NCI-H2171 (cell line): ENCODE measurements around the gene STAT3.
A peak's percentile ranks its signal among the peaks of the same experiment; 100 is the strongest.
"Not testable (repeated sequence)": the region's sequence is repeated elsewhere in the genome, so short reads cannot be mapped to it uniquely, and the experiment has no call there.

Experiments used
- DNase-seq: peaks from one replicate; lab custom pipeline; 2025; lab: John Stamatoyannopoulos, UW

STAT3 gene

GRCh38 chr17:42346481-42346880, 41.8 kb downstream of the STAT3 start:
- no peak for DNase-seq

- DNase-seq: peak; percentile 2
Measured at GRCh38 chr17:42345396-42346073, 42.7 kb downstream of the STAT3 start.

- no peak for DNase-seq
Measured at GRCh38 chr17:42342242-42343008, 45.8 kb downstream of the STAT3 start.

- no peak for DNase-seq
Measured at GRCh38 chr17:42341568-42341967, 46.7 kb downstream of the STAT3 start.

- DNase-seq: no peak
Measured at GRCh38 chr17:42340691-42341127, 47.5 kb downstream of the STAT3 start.

- DNase-seq: no peak
Measured at GRCh38 chr17:42339221-42339620, 49.0 kb downstream of the STAT3 start.

- DNase-seq: no peak
Measured at GRCh38 chr17:42338427-42338985, 49.7 kb downstream of the STAT3 start.

- DNase-seq: peak; percentile 5
Measured at GRCh38 chr17:42337442-42337841, 50.8 kb downstream of the STAT3 start.

GRCh38 chr17:42334677-42335076, 53.6 kb downstream of the STAT3 start:
- DNase-seq: no peak

- DNase-seq: peak; percentile 50
Measured at GRCh38 chr17:42333053-42333452, 55.2 kb downstream of the STAT3 start.

GRCh38 chr17:42329025-42329976, 58.9 kb downstream of the STAT3 start:
- DNase-seq: peak; percentile 57

GRCh38 chr17:42325026-42325425, 63.2 kb downstream of the STAT3 start:
- DNase-seq: no peak

- no peak for DNase-seq
Measured at GRCh38 chr17:42323268-42323773, 64.9 kb downstream of the STAT3 start.

GRCh38 chr17:42322382-42323267, 65.6 kb downstream of the STAT3 start:
- DNase-seq: peak; percentile 87

- peak; percentile 87 for DNase-seq
Measured at GRCh38 chr17:42321555-42321954, 66.7 kb downstream of the STAT3 start.

- DNase-seq: not testable (repeated sequence)
Measured at GRCh38 chr17:42317967-42318366, 70.3 kb downstream of the STAT3 start.

- DNase-seq: peak; percentile 30
Measured at GRCh38 chr17:42317266-42317845, 70.9 kb downstream of the STAT3 start.

GRCh38 chr17:42316755-42317154, 71.5 kb downstream of the STAT3 start:
- no peak for DNase-seq

GRCh38 chr17:42315402-42316156, 72.7 kb downstream of the STAT3 start:
- no peak for DNase-seq
